Measurements from ENCODE around the gene TMUB1. TPM values are rescaled to one million over a fixed set of nuclear protein-coding genes. Genes with fewer than 3 reads are reported as not detected.
"Not testable (repeated sequence)": the region's sequence is repeated elsewhere in the genome, so short reads cannot be mapped to it uniquely, and the experiment has no call there.

TMUB1 gene
- polyA plus RNA-seq, 4 donors = 19.9 to 39.3 (median 25.6) TPM

GRCh38 chr7:151057989-151058780, 25.1 kb downstream of the TMUB1 start:
- DNase-seq (ENCODE audit: low read depth in 4 of 4, low spot score in 3 of 4) = peak; percentile 96 to 99 (median 97)

- no peak for DNase-seq (ENCODE audit: low read depth in 4 of 4, low spot score in 3 of 4)
Observed at GRCh38 chr7:151057506-151057988, 25.7 kb downstream of the TMUB1 start, which contains the start of gene CDK5. TSS of gene CDK5 (minus strand) at chr7:151057897. CDS start at chr7:151057848, 49 bp downstream.

GRCh38 chr7:151056666-151057505, 26.4 kb downstream of the TMUB1 start:
- DNase-seq (ENCODE audit: low read depth in 4 of 4, low spot score in 3 of 4) = no peak

GRCh38 chr7:151056283-151056665, 27.0 kb downstream of the TMUB1 start:
- no peak for DNase-seq (ENCODE audit: low read depth in 4 of 4, low spot score in 3 of 4)

GRCh38 chr7:151053751-151054150, 29.5 kb downstream of the TMUB1 start:
- no peak for DNase-seq (ENCODE audit: low read depth in 4 of 4, low spot score in 3 of 4)

- DNase-seq (ENCODE audit: low read depth in 4 of 4, low spot score in 3 of 4) = no peak
Observed at GRCh38 chr7:151053096-151053495, 30.2 kb downstream of the TMUB1 start.

- DNase-seq (ENCODE audit: low read depth in 4 of 4, low spot score in 3 of 4) = peak in 2 of 4 donors; percentile 66 to 68
Observed at GRCh38 chr7:151051108-151051507, 32.2 kb downstream of the TMUB1 start.

GRCh38 chr7:151048911-151049463, 34.3 kb downstream of the TMUB1 start:
- DNase-seq (ENCODE audit: low read depth in 4 of 4, low spot score in 3 of 4) = no peak

GRCh38 chr7:151047976-151048815, 35.1 kb downstream of the TMUB1 start, which contains the start of gene ASIC3:
TSS of gene ASIC3 (plus strand) at chr7:151048531. CDS start at chr7:151048886, 355 bp downstream.
- no peak for DNase-seq (ENCODE audit: low read depth in 4 of 4, low spot score in 3 of 4)

GRCh38 chr7:151046603-151047573, 36.4 kb downstream of the TMUB1 start:
- no peak for DNase-seq (ENCODE audit: low read depth in 4 of 4, low spot score in 3 of 4)

- DNase-seq (ENCODE audit: low read depth in 4 of 4, low spot score in 3 of 4) = no peak
Observed at GRCh38 chr7:151045967-151046366, 37.3 kb downstream of the TMUB1 start.

- no peak for DNase-seq (ENCODE audit: low read depth in 4 of 4, low spot score in 3 of 4)
Observed at GRCh38 chr7:151045262-151045661, 38.0 kb downstream of the TMUB1 start.

- no peak for DNase-seq (ENCODE audit: low read depth in 4 of 4, low spot score in 3 of 4)
Observed at GRCh38 chr7:151043959-151044358, 39.3 kb downstream of the TMUB1 start.

GRCh38 chr7:151043449-151043848, 39.8 kb downstream of the TMUB1 start:
- not testable (repeated sequence) for DNase-seq (ENCODE audit: low read depth in 4 of 4, low spot score in 3 of 4)

GRCh38 chr7:151040616-151041375, 42.5 kb downstream of the TMUB1 start:
- no peak for DNase-seq (ENCODE audit: low read depth in 4 of 4, low spot score in 3 of 4)

- DNase-seq (ENCODE audit: low read depth in 4 of 4, low spot score in 3 of 4) = no peak
Observed at GRCh38 chr7:151039850-151040548, 43.3 kb downstream of the TMUB1 start.
